MCF 10A (cell line): ENCODE measurements around the gene RAI1. TPM values are rescaled to one million over a fixed set of nuclear protein-coding genes. Genes with fewer than 3 reads are reported as not detected.

ENCODE experiments used
- BruUV-seq: library from RNA; stranded (reverse); fragments of 400-500 nt; replicated peaks from 2 replicates; lab custom pipeline; 2021; lab: Mats Ljungman, UMichigan
- CTCF ChIA-PET: fragments of 300-600 bp; sonication (Branson Sonifier 250); formaldehyde crosslinking; extraction: SDS; loops from one replicate; lab custom pipeline; 2021; ENCODE audit warnings: antibody characterized with exemption, inconsistent platforms; lab: Yijun Ruan, JAX
- POLR2A ChIA-PET: fragments of 300-600, 350-650 bp; sonication (Branson Sonifier 250); formaldehyde crosslinking; extraction: SDS; loops from one replicate; lab custom pipeline; 2020; ENCODE audit warnings: antibody characterized with exemption, inconsistent platforms; lab: Yijun Ruan, JAX
- DNase-seq: peaks from one replicate; pipeline ENCODE4 v3.0.0-alpha.2; 2018; ENCODE audit not compliant: unreplicated experiment
- H3K27ac Mint-ChIP-seq: one replicate; pipeline ENCODE4 v1.8.0; 2022; ENCODE audit warnings: mild to moderate bottlenecking, low read depth, mixed read lengths; ENCODE audit not compliant: unreplicated experiment
- H3K27me3 Mint-ChIP-seq: one replicate; pipeline ENCODE4 v1.8.0; 2022; ENCODE audit warnings: mixed read lengths; ENCODE audit not compliant: insufficient read depth, unreplicated experiment
- H3K36me3 Mint-ChIP-seq: one replicate; pipeline ENCODE4 v1.8.0; 2022; ENCODE audit warnings: mild to moderate bottlenecking, moderate library complexity, mixed read lengths; ENCODE audit not compliant: insufficient read depth, unreplicated experiment
- H3K4me1 Mint-ChIP-seq: one replicate; pipeline ENCODE4 v1.8.0; 2022; ENCODE audit warnings: mixed read lengths; ENCODE audit not compliant: insufficient read depth, unreplicated experiment
- H3K4me3 Mint-ChIP-seq: one replicate; pipeline ENCODE4 v1.8.0; 2022; ENCODE audit warnings: mild to moderate bottlenecking, moderate library complexity, mixed read lengths; ENCODE audit not compliant: unreplicated experiment
- H3K9me3 Mint-ChIP-seq: one replicate; pipeline ENCODE4 v1.8.0; 2022; ENCODE audit warnings: mixed read lengths; ENCODE audit not compliant: unreplicated experiment
- intact Hi-C: fragments of 100-400 bp; cut with micrococcal nuclease; formaldehyde crosslinking; loops from 2 replicates; pipeline ENCODE4 v1.14.1; 2022
- total RNA-seq: library from RNA; stranded (reverse); gene quantifications from 2 replicates; pipeline ENCODE4 v1.2.3, GENCODE V29; 2022
- TF ChIP-seq, protein P1 (sequence below): fragments of 200-600 bp; IDR thresholded peaks from one replicate; pipeline ENCODE4 v1.8.0; 2022; ENCODE audit warnings: antibody characterized with exemption, mild to moderate bottlenecking; ENCODE audit not compliant: unreplicated experiment

Gene RAI1
- total RNA-seq, 1 experiment from 2014 or later = 30.4 TPM

DNA sequence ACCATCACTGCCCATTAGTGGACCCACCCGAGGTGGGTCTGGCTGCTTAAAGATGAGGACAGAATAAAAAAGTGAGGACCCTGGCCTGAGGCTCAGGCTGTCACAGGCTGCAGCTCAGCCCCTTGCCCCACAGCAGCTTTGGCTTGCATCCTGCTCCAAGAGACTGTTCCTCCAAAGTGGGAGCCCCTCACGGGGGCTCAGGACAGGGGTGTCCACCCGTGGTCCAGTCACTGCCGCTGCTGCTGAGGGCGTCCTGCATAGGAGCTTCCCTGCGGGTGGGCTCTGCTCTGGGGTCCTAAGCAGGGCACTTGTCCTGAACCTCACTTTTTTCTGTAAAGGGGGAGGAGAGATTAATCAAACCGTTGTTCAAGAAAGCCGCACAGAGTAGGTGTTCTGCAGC is 107.7 kb downstream of the RAI1 start:
- Mint-ChIP-seq H3K27me3 (no peaks in the 10 kb centered on the region), H3K36me3 (peaks cover 16% of the 10 kb centered on the region), H3K4me1 (peaks cover 18% of the 10 kb centered on the region), H3K4me3 (no peak overlapping the region), H3K27ac (no peak overlapping the region), H3K9me3 (no peaks in the 10 kb centered on the region)
- intact Hi-C loops = no loop called here
- no TSS peak for BruUV-seq
- DNase-seq = no peak
- CTCF ChIA-PET = interaction anchor here (0.7 to 1.1 kb wide), 2 partner anchors 14 to 24 kb away, joined by 3 read pairs; no protein-coding TSS in a partner anchor
- POLR2A ChIA-PET = no interaction called here
- TF ChIP-seq, protein P1, sequence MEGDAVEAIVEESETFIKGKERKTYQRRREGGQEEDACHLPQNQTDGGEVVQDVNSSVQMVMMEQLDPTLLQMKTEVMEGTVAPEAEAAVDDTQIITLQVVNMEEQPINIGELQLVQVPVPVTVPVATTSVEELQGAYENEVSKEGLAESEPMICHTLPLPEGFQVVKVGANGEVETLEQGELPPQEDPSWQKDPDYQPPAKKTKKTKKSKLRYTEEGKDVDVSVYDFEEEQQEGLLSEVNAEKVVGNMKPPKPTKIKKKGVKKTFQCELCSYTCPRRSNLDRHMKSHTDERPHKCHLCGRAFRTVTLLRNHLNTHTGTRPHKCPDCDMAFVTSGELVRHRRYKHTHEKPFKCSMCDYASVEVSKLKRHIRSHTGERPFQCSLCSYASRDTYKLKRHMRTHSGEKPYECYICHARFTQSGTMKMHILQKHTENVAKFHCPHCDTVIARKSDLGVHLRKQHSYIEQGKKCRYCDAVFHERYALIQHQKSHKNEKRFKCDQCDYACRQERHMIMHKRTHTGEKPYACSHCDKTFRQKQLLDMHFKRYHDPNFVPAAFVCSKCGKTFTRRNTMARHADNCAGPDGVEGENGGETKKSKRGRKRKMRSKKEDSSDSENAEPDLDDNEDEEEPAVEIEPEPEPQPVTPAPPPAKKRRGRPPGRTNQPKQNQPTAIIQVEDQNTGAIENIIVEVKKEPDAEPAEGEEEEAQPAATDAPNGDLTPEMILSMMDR = no peak

DNA sequence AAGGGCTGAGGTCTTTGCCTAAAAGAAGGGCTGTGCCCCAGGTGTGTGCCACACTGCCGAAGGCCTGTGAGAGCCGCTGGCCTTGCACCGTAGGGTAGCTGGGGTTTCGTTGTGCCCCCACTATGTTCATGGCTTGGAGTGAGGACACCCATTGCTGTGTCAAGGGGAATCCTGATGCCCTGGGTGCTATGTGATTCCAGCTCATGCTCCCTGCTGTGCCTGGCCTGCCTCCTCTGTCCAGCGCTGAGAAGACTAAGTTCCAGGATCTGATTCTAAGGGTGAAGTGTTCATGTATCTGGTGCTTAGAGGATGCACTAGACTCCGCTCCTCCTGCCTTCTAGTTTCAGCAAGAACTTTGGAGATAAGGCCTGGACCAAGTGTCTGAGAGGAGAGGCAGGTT is 108.2 kb downstream of the RAI1 start:
- CTCF ChIA-PET = interaction anchor here (1.1 kb wide), 1 partner anchor 15 kb away, joined by 3 read pairs; no protein-coding TSS in a partner anchor
- TF ChIP-seq, protein P1 = no peak
- intact Hi-C loops = no loop called here
- no peak for DNase-seq
- Mint-ChIP-seq H3K27ac (peak overlapping the region; percentile 49), H3K27me3 (no peaks in the 10 kb centered on the region), H3K4me3 (no peak overlapping the region), H3K9me3 (no peaks in the 10 kb centered on the region), H3K4me1 (peaks cover 18% of the 10 kb centered on the region), H3K36me3 (peaks cover 18% of the 10 kb centered on the region)
- BruUV-seq = no TSS peak
- POLR2A ChIA-PET = no interaction called here

DNA sequence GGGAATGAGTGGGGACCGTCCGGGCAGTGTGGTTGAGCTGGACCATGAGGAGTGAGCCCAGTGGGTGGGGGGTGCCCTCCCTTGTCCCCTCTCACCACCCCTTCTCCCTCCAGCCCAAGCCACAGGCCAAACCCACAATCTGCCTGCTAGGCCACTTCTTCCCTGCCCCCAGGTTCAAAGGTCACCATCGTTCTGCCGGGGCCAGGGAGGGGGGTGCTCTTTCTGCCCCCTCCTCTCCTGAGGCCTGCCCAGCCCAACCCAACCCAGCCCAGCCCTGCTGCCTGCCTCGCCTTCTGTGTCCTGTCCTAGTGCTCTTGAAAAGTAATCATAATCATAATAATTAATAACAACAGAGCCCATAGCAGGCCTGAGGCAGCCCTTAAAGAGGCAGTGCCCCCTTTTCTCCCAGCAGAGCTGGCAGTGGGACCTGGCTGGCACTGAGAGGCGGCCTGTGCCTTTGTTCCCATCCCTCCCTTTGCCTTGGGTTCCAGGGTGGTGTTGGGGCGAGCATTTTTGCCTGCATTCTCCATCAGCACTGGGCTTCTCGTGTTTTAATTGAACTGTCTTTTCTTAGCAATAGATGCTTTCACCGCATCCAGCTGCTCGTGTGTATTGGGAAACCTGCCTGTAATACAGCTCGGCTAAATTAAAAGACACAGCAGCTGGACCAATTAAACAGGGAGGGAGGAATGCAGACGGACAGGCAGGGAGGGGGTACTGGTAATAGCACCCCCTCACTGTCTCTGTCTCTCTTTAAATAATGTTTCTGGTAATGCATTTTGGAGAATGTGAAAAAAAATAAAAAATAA is 108.8 kb downstream of the RAI1 start:
- TF ChIP-seq, protein P1 = no peak
- H3K36me3 Mint-ChIP-seq = peaks cover 24% of the 10 kb centered on the region
- intact Hi-C loops = no loop called here
- POLR2A ChIA-PET = no interaction called here
- peaks cover 14% of the 10 kb centered on the region for H3K4me1 Mint-ChIP-seq
- no peak overlapping the region for H3K4me3 Mint-ChIP-seq
- DNase-seq = no peak
- H3K27me3 Mint-ChIP-seq = no peaks in the 10 kb centered on the region
- no peaks in the 10 kb centered on the region for H3K9me3 Mint-ChIP-seq
- peak overlapping the region; percentile 49 for H3K27ac Mint-ChIP-seq
- no TSS peak for BruUV-seq
- CTCF ChIA-PET = interaction anchor here (1.0 kb wide), 1 partner anchor 108 kb away, joined by 4 read pairs; no protein-coding TSS in a partner anchor

DNA sequence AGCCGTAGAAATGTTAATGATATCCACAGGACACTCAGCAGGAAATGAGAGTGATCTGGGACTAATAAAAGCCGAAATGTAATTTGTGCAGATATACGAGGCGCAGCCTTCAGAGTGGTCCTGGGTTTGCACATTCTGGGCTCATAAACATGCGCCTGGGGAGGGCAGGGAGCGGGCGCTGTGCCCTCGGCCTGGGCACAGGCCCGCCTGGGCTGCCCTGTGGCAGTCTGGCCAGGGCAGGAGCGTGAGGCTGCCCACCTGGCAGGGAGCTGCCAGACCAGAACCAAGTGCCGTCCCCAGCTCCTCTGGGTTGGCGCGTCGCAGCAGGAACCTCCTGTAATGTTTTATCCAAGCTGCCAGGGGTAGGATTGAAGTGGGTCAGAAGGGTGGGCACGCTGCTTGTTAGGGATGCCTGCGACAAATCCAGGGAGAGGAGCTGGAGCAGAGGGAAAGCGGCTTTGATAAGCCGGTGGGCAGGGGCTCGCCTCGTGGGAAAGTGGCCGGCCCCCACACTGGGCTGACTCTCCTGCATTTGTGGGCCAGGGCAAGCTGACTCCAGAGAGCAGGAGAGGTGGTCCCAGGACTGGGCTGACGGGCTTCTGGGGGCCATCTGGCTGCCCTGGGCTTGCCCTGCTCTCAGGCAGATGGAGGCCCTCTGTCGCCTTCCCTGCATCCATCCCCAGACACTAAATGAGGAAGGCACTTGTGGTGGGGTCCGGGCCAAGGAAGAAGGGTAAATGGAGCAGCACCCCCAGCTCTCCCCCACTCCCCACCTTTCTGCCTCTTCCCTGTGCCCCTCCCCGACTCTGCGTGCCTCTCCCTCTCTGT is 109.6 kb downstream of the RAI1 start:
- H3K9me3 Mint-ChIP-seq = no peaks in the 10 kb centered on the region
- intact Hi-C loops = no loop called here
- no peaks in the 10 kb centered on the region for H3K27me3 Mint-ChIP-seq
- CTCF ChIA-PET = interaction anchor here (0.6 to 1.0 kb wide), 2 partner anchors 109 to 110 kb away, joined by 3 to 4 read pairs; no protein-coding TSS in a partner anchor
- no peak for DNase-seq
- TF ChIP-seq, protein P1 = no peak
- no TSS peak for BruUV-seq
- no peak overlapping the region for H3K27ac Mint-ChIP-seq
- POLR2A ChIA-PET = interaction anchor here (0.5 kb wide), 1 partner anchor 1575 kb away, joined by 4 read pairs; no protein-coding TSS in a partner anchor
- peaks cover 26% of the 10 kb centered on the region for H3K36me3 Mint-ChIP-seq
- no peak overlapping the region for H3K4me3 Mint-ChIP-seq
- H3K4me1 Mint-ChIP-seq = peaks cover 6% of the 10 kb centered on the region
